Measurements from ENCODE around the gene RPS14.

The RPS14 gene

GRCh38 chr5:150409638-150410523, 39.7 kb downstream of the RPS14 start:
- DNase-seq (ENCODE audit: low read depth): peak; percentile 92
- H3K4me3 ChIP-seq (ENCODE audit: low read depth, low read length): no peak overlapping the region
- no peak for TF ChIP-seq CTCF (conservative IDR thresholded peaks at IDR 0.05; ENCODE audit: low read depth, low read length)

- H3K4me3 ChIP-seq (ENCODE audit: low read depth, low read length): no peak overlapping the region
- DNase-seq (ENCODE audit: low read depth): no peak
- no peak for TF ChIP-seq CTCF (conservative IDR thresholded peaks at IDR 0.05; ENCODE audit: low read depth, low read length)
Observed at GRCh38 chr5:150408231-150408943, 41.2 kb downstream of the RPS14 start.

GRCh38 chr5:150407096-150407720, 42.3 kb downstream of the RPS14 start:
- TF ChIP-seq CTCF (conservative IDR thresholded peaks at IDR 0.05; ENCODE audit: low read depth, low read length): no peak
- no peak overlapping the region for H3K4me3 ChIP-seq (ENCODE audit: low read depth, low read length)
- DNase-seq (ENCODE audit: low read depth): no peak

GRCh38 chr5:150406723-150407095, 42.8 kb downstream of the RPS14 start:
- H3K4me3 ChIP-seq (ENCODE audit: low read depth, low read length): no peak overlapping the region
- TF ChIP-seq CTCF (conservative IDR thresholded peaks at IDR 0.05; ENCODE audit: low read depth, low read length): no peak
- no peak for DNase-seq (ENCODE audit: low read depth)

- H3K4me3 ChIP-seq (ENCODE audit: low read depth, low read length): no peak overlapping the region
- DNase-seq (ENCODE audit: low read depth): no peak
- no peak for TF ChIP-seq CTCF (conservative IDR thresholded peaks at IDR 0.05; ENCODE audit: low read depth, low read length)
Observed at GRCh38 chr5:150406103-150406722, 43.3 kb downstream of the RPS14 start.

GRCh38 chr5:150404941-150405816, 44.4 kb downstream of the RPS14 start:
- no peak for DNase-seq (ENCODE audit: low read depth)
- no peak overlapping the region for H3K4me3 ChIP-seq (ENCODE audit: low read depth, low read length)
- no peak for TF ChIP-seq CTCF (conservative IDR thresholded peaks at IDR 0.05; ENCODE audit: low read depth, low read length)

All from choroid plexus epithelial cell (primary cell).